Heart right ventricle (tissue), 16 donors: ENCODE results near the gene ZFAND6. TPM values are rescaled to one million over a fixed set of nuclear protein-coding genes. Genes with fewer than 3 reads are reported as not detected.

ENCODE experiments used
- ATAC-seq, 8 donors: fragments of 200-7000 bp; cut with Tn5 transposase; one replicate each; pipeline ENCODE4 v1.9.1; 2020; ENCODE audit warnings: mild to moderate bottlenecking in 8 of 8, moderate library complexity in 8 of 8, moderate number of reproducible peaks in 1 of 8
- DNase-seq, 2 donors: peaks; one replicate each; pipeline ENCODE4 v3.0.0-alpha.2; 2020
- H3K27ac ChIP-seq, 10 donors: fragments of 200-600 bp; sonication (generic) in 2 of 10; one replicate each; pipeline versions ENCODE4 v1.5.0 to v1.8.0; 2020 to 2022; ENCODE audit warnings: mild to moderate bottlenecking in 3 of 10
- H3K27me3 ChIP-seq, 7 donors: fragments of 200-600 bp; one replicate each; pipeline ENCODE4 v1.8.0; 2021 to 2022; ENCODE audit warnings: mild to moderate bottlenecking in 2 of 7
- H3K36me3 ChIP-seq, 9 donors: fragments of 200-600 bp; sonication (generic) in 1 of 9; one replicate each; pipeline versions ENCODE4 v1.5.0 to v1.8.0; 2020 to 2022; ENCODE audit warnings: mild to moderate bottlenecking in 2 of 9
- H3K4me1 ChIP-seq, 9 donors: fragments of 200-600 bp; sonication (generic) in 1 of 9; one replicate each; pipeline versions ENCODE4 v1.5.0 to v1.8.0; 2020 to 2022; ENCODE audit warnings: mild to moderate bottlenecking in 4 of 9
- H3K4me3 ChIP-seq, 10 donors: fragments of 200-600 bp; sonication (generic) in 2 of 10; one replicate each; pipeline versions ENCODE4 v1.5.0 to v1.8.0; 2020 to 2022; ENCODE audit warnings: mild to moderate bottlenecking in 7 of 10, moderate library complexity in 2 of 10
- H3K9me3 ChIP-seq, 11 donors: fragments of 200-600 bp in 10 of 11; sonication (generic) in 2 of 11; one replicate each; pipeline versions ENCODE4 v1.5.0 to v1.8.0; 2013 to 2022; ENCODE audit warnings: mild to moderate bottlenecking in 2 of 11, control low read depth in 1 of 11, moderate library complexity in 1 of 11
- CTCF ChIP-seq, 9 donors: fragments of 200-600 bp; sonication (generic) in 2 of 9; IDR thresholded peaks; one replicate each; pipeline versions ENCODE4 v1.5.0 to v1.8.0; 2021 to 2022; ENCODE audit warnings: antibody characterized with exemption in 9 of 9, mild to moderate bottlenecking in 5 of 9, moderate library complexity in 1 of 9
- whole genome bisulfite sequencing, 2 donors: extraction: QIAGEN DNeasy Blood & Tissue Kit; methylation state at CpG; one replicate each; pipeline ENCODE4 v1.1.7; 2013; ENCODE audit warnings: inconsistent platforms in 1 of 2; 5-methylcytosine and 5-hydroxymethylcytosine counted together
- intact Hi-C, 10 donors: fragments of 100-400 bp; cut with DNase I; formaldehyde crosslinking; loops; one replicate each; pipeline versions ENCODE4 v1.11.1 to v1.14.2; 2022
- polyA plus RNA-seq, 2 donors: library from polyadenylated mRNA; stranded (reverse); fragments of 200-250 nt; gene quantifications; one replicate each; pipeline ENCODE4 v1.2.3, GENCODE V29; 2013
- total RNA-seq, 10 donors: library from RNA; stranded (reverse); fragmentation: NEBNext Ultra II Directional in 3 of 10; extraction: Animal tissue kit (Norgen Biotek cat#: 25700) in 3 of 10; gene quantifications; one replicate each; pipeline versions ENCODE4 v1.2.1 to v1.2.4, GENCODE V29; 2021 to 2023
- donor health status: Arrhythmogenic right ventricular cardiomyopathy.
- donor health status: ischemic (EF 13 %, LVEDD 7.1; RV severe dilation, severe dysfunction).
- donor health status: healthy with polysubstance abuse.
- donor health status: DM: no; HTN: yes; CAD: no.
- donor health status: DM: no; HTN: no; CAD: no.
- donor health status: ischemic (EF 25% LVEDD 6.9; RV normal size, moderate dysfunction).
- donor health status: ischemic (EF 25% LVEDD 5.7; RV mildly dilated, moderate dysfunction).
- donor health status: healthy.
- donor health status: DM: yes; HTN: yes; CAD: no.
- donor health status: Ischemic cardiomyopathy.
- donor health status: ischemic (EF 35%, LVEDD 5.7; RV mildly dilated, moderate dysfunction).
- donor health status: nonischemic (EF 11% LVEDD 7.7; RV severe dilation, severe dysfunction).
- donor health status: DM: yes; HTN: yes; CAD: no.
- donor health status: PGD.
- donor health status: ischemic (EF 29% LVEDD 5.4; RV normal size, mild dysfunction).
- donor health status: nonischemic (EF 23%, LVEDD 6.1; RV moderate dilation, normal function).

The ZFAND6 gene
- total and polyA plus RNA-seq, 12 donors = 34.5 to 89.5 (median 72.7) TPM

- peaks cover 0 to 38% (median 10%) of the 10 kb centered on the region in 9 donors for H3K4me1 ChIP-seq
- intact Hi-C loops = loop anchor here in 1 of 10 donors (5.0 kb wide), 1 partner anchor 107 kb away; the partner anchor contains the start of gene ZFAND6
- H3K4me3 ChIP-seq = no peak overlapping the region
- H3K36me3 ChIP-seq = peaks cover 0 to 24% (median 0%) of the 10 kb centered on the region in 9 donors
- no peak for DNase-seq
- H3K27me3 ChIP-seq = no peaks in the 10 kb centered on the region
- no peak for TF ChIP-seq CTCF (IDR thresholded peaks at IDR 0.05)
- H3K27ac ChIP-seq = no peak overlapping the region
- WGBS, 2 donors = 92 to 100% methylated on average over 1 of the region's 1 CpG
- H3K9me3 ChIP-seq = peaks cover 0 to 4% (median 0%) of the 10 kb centered on the region in 11 donors
- no peak for ATAC-seq
Measured at GRCh38 chr15:80163897-80164296, 104.4 kb downstream of the ZFAND6 start.

GRCh38 chr15:80167936-80168335 lies 108.5 kb downstream of the ZFAND6 start:
- 96% methylated on average over 8 of the region's 8 CpGs for WGBS, 2 donors
- peaks cover 0 to 21% (median 0%) of the 10 kb centered on the region in 9 donors for H3K36me3 ChIP-seq
- H3K27ac ChIP-seq = no peak overlapping the region
- no peaks in the 10 kb centered on the region for H3K27me3 ChIP-seq
- no peak for DNase-seq
- H3K9me3 ChIP-seq = peaks cover 0 to 4% (median 0%) of the 10 kb centered on the region in 11 donors
- H3K4me3 ChIP-seq = no peak overlapping the region
- no peak for ATAC-seq
- intact Hi-C loops = no loop called here
- peaks cover 0 to 7% (median 0%) of the 10 kb centered on the region in 9 donors for H3K4me1 ChIP-seq
- TF ChIP-seq CTCF (IDR thresholded peaks at IDR 0.05) = no peak

GRCh38 chr15:80168421-80168820 lies 108.9 kb downstream of the ZFAND6 start:
- intact Hi-C loops = no loop called here
- no peak for ATAC-seq
- TF ChIP-seq CTCF (IDR thresholded peaks at IDR 0.05) = no peak
- DNase-seq = no peak
- Histone ChIP-seq H3K9me3 (peaks cover 0 to 4% (median 0%) of the 10 kb centered on the region in 11 donors), H3K36me3 (peaks cover 0 to 16% (median 0%) of the 10 kb centered on the region in 9 donors), H3K4me3 (no peak overlapping the region), H3K27ac (no peak overlapping the region), H3K27me3 (no peaks in the 10 kb centered on the region), H3K4me1 (peaks cover 0 to 7% (median 0%) of the 10 kb centered on the region in 9 donors)
- 88 to 96% methylated on average over 5 of the region's 5 CpGs for WGBS, 2 donors

GRCh38 chr15:80169768-80170357 lies 110.4 kb downstream of the ZFAND6 start:
- peaks cover 0 to 16% (median 0%) of the 10 kb centered on the region in 9 donors for H3K36me3 ChIP-seq
- TF ChIP-seq CTCF (IDR thresholded peaks at IDR 0.05) = no peak
- WGBS, 2 donors = 95 to 96% methylated on average over 12 of the region's 12 CpGs

More at GRCh38 chr15:80169768-80170357, 110.4 kb downstream of the ZFAND6 start:
- DNase-seq = no peak
- peaks cover 0 to 13% (median 3%) of the 10 kb centered on the region in 9 donors for H3K4me1 ChIP-seq
- no peak for ATAC-seq
- H3K9me3 ChIP-seq = no peaks in the 10 kb centered on the region
- H3K27me3 ChIP-seq = no peaks in the 10 kb centered on the region
- H3K27ac ChIP-seq = no peak overlapping the region
- H3K4me3 ChIP-seq = no peak overlapping the region
- intact Hi-C loops = loop anchor here in 6 of 10 donors (5.0 to 10.0 kb wide), 4 partner anchors 175 to 788 kb away; partner anchors contain the start of gene MTHFS (in 3 of the 6)
